Tibial nerve (tissue), 4 donors: Measurements from ENCODE around the gene EMX2. TPM values are rescaled to one million over a fixed set of nuclear protein-coding genes. Genes with fewer than 3 reads are reported as not detected.

Source experiments
- DNase-seq, 2 donors: peaks; one replicate each; pipeline ENCODE4 v3.0.0-alpha.2; 2019; ENCODE audit warnings: low spot score in 2 of 2
- H3K27ac ChIP-seq, 4 donors: fragments of 200-600 bp; sonication (generic) in 3 of 4; one replicate each; pipeline ENCODE4 v1.5.1; 2017 to 2019; ENCODE audit warnings: mild to moderate bottlenecking in 1 of 4
- H3K27me3 ChIP-seq, 2 donors: fragments of 200-600 bp; sonication (generic) in 1 of 2; one replicate each; pipeline versions ENCODE4 v1.5.1 to v1.6.0; 2017 to 2019
- H3K36me3 ChIP-seq, 3 donors: fragments of 200-600 bp; sonication (generic); one replicate each; pipeline ENCODE4 v1.5.1; 2018 to 2019
- H3K4me1 ChIP-seq, 4 donors: fragments of 200-600 bp; sonication (generic) in 3 of 4; one replicate each; pipeline ENCODE4 v1.5.1; 2017 to 2019
- H3K4me3 ChIP-seq, 4 donors: fragments of 200-600 bp; sonication (generic) in 3 of 4; one replicate each; pipeline ENCODE4 v1.5.1; 2017 to 2019; ENCODE audit warnings: mild to moderate bottlenecking in 1 of 4, moderate library complexity in 1 of 4
- H3K9me3 ChIP-seq, 4 donors: fragments of 200-600 bp; sonication (generic) in 3 of 4; one replicate each; pipeline ENCODE4 v1.5.1; 2017 to 2019
- EP300 ChIP-seq, 2 donors: sonication (generic); formaldehyde crosslinking; IDR thresholded peaks; one replicate each; pipeline ENCODE4 v1.6.1; 2017; ENCODE audit warnings: antibody characterized with exemption in 2 of 2, mild to moderate bottlenecking in 1 of 2
- POLR2A ChIP-seq, 2 donors: fragments of 450-650 bp; IDR thresholded peaks; one replicate each; pipeline ENCODE4 v1.6.1; 2017; ENCODE audit warnings: antibody characterized with exemption in 2 of 2, mild to moderate bottlenecking in 2 of 2, moderate library complexity in 2 of 2
- WGBS, 2 donors: methylation state at CpG; one replicate each; pipeline ENCODE4 v1.1.5; 2018; 5-methylcytosine and 5-hydroxymethylcytosine counted together
- total RNA-seq, 4 donors: library from RNA; depleted of rRNA; stranded (reverse); fragments of >200 nt; gene quantifications; one replicate each; pipeline ENCODE4 v1.1.0, GENCODE V29; 2016
- TF ChIP-seq, protein P1 (sequence below), 5 experiments: fragments of 200-600 bp in 3 of 5; fragments of 450-650 bp in 2 of 5; sonication (generic) in 3 of 5; IDR thresholded peaks; one replicate each; pipeline ENCODE4 v1.5.1; 2016 to 2019; ENCODE audit warnings: antibody characterized with exemption in 5 of 5, mild to moderate bottlenecking in 3 of 5, moderate library complexity in 2 of 5

EMX2 gene
- total RNA-seq, 4 donors from 2014 or later = 0.44 to 2.3 (median 1.1) TPM

DNA sequence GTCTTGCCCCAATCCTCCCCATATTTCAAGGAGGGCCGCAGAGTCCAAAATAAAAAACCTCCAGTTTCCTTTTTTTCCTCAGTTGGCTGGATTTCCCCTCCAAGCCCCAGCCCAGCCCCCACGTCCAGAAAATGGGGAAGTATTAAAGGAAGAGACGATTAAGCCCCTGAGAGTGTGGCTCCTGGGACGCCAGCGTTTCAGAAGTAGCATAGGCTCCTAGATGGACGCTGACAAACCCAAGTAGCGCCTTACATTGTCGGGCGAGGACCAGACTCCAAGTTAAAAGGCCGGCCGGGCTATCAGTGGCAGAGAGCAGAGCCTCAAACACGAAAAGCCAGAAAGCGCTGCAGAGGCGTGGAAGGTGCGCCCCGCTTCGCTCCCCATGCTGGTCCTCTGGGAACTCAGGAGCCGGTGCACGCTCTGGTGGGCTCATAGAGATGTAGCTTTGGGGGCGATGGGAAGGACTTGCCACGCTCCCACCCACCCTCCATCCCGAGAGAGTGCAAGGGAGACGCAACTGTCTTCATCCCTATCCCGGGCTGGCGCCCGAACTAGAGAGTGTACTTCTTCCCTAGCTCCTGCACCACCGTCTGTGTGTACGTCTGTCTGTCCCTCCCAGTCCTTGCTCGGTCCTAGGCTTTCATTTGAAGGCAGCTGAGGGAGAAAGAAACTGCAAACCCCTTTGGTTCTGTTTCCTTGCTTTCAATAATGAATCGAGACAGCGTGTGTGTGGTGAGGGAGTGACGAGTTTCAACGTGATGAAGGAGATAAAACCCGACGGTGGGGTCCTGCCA, 6.3 kb upstream of the EMX2 start:
- Histone ChIP-seq H3K27me3 (peaks cover 0 to 100% of the 10 kb centered on the region in 2 donors), H3K27ac (no peak overlapping the region), H3K4me3 (no peak overlapping the region), H3K9me3 (no peaks in the 10 kb centered on the region), H3K36me3 (no peaks in the 10 kb centered on the region), H3K4me1 (peaks cover 0 to 59% (median 15%) of the 10 kb centered on the region in 4 donors)
- TF ChIP-seq EP300 (IDR thresholded peaks at IDR 0.05) = no peak
- TF ChIP-seq, protein P1, sequence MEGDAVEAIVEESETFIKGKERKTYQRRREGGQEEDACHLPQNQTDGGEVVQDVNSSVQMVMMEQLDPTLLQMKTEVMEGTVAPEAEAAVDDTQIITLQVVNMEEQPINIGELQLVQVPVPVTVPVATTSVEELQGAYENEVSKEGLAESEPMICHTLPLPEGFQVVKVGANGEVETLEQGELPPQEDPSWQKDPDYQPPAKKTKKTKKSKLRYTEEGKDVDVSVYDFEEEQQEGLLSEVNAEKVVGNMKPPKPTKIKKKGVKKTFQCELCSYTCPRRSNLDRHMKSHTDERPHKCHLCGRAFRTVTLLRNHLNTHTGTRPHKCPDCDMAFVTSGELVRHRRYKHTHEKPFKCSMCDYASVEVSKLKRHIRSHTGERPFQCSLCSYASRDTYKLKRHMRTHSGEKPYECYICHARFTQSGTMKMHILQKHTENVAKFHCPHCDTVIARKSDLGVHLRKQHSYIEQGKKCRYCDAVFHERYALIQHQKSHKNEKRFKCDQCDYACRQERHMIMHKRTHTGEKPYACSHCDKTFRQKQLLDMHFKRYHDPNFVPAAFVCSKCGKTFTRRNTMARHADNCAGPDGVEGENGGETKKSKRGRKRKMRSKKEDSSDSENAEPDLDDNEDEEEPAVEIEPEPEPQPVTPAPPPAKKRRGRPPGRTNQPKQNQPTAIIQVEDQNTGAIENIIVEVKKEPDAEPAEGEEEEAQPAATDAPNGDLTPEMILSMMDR (IDR thresholded peaks at IDR 0.05) = no peak
- TF ChIP-seq POLR2A (IDR thresholded peaks at IDR 0.05) = no peak
- 12 to 16% methylated on average over 35 of the region's 35 CpGs for WGBS, 2 donors
- no peak for DNase-seq

DNA sequence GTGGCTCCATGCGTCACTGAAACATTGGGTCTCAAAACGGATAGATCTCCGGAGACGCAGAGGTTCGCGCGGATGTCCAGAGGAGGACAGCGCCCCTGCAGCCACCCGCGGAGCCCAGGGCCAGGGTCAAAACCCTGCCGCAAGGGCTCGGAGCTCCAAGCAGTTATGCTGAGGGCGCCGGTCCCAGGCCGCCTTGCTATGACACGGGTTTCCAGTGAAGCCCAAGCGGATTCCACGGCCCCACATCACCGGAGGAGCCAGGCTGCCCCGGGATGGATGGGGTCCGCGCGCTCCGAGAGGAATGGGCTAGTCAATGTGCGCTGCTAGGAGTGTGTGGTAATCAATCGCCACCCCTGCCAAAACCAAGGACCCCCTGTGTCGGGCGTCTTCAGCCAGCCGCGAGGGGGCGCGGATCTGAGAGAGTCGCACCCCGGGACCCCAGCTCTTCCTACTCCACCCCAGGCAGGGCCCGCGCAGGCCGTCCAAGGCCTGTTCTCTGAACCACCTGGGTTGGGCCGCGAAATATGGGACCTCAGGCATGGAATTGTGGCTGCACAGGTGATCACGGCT, 5.6 kb upstream of the EMX2 start:
- H3K36me3 ChIP-seq = no peaks in the 10 kb centered on the region
- 6 to 15% methylated on average over 26 to 40 of the region's 40 CpGs for WGBS, 2 donors
- peaks cover 0 to 100% of the 10 kb centered on the region in 2 donors for H3K27me3 ChIP-seq
- TF ChIP-seq EP300 (IDR thresholded peaks at IDR 0.05) = no peak
- no peak for DNase-seq
- H3K4me3 ChIP-seq = no peak overlapping the region
- no peak overlapping the region for H3K27ac ChIP-seq
- no peaks in the 10 kb centered on the region for H3K9me3 ChIP-seq
- peaks cover 0 to 65% (median 17%) of the 10 kb centered on the region in 4 donors for H3K4me1 ChIP-seq

DNA sequence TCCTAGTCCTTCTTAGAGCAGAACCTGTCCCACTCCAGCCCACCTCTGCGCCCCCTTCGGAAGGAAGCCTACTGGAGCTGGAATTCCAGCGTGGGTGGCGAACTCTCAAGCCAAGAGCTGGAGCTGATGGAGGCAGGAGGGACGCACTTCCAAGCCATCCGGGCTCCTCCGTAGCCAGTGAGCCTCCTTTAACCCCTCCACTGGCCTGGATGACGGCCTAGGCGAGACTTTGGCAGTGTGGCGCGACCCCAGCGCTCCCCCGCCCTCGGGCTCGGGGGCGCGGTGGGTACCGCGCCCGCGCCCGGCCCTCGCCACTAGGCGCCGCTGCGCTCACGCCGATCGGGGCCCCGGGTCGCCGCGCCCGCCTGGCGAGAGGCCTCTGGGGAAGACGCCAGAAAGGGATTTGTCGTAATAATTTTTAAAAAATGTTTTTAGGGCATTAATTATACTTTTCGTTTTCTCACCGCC, 5.1 kb upstream of the EMX2 start:
- H3K9me3 ChIP-seq = no peaks in the 10 kb centered on the region
- no peak for TF ChIP-seq POLR2A (IDR thresholded peaks at IDR 0.05)
- TF ChIP-seq, protein P1 (IDR thresholded peaks at IDR 0.05) = peak; percentile 37 to 79 (median 65)
- no peak for TF ChIP-seq EP300 (IDR thresholded peaks at IDR 0.05)
- H3K27ac ChIP-seq = no peak overlapping the region
- DNase-seq = no peak
- H3K27me3 ChIP-seq = peaks cover 0 to 100% of the 10 kb centered on the region in 2 donors
- H3K4me3 ChIP-seq = peak overlapping the region in 1 of 4 donors; percentile 16
- H3K36me3 ChIP-seq = no peaks in the 10 kb centered on the region
- peaks cover 0 to 69% (median 19%) of the 10 kb centered on the region in 4 donors for H3K4me1 ChIP-seq
- WGBS, 2 donors = 3 to 5% methylated on average over 32 to 35 of the region's 39 CpGs

DNA sequence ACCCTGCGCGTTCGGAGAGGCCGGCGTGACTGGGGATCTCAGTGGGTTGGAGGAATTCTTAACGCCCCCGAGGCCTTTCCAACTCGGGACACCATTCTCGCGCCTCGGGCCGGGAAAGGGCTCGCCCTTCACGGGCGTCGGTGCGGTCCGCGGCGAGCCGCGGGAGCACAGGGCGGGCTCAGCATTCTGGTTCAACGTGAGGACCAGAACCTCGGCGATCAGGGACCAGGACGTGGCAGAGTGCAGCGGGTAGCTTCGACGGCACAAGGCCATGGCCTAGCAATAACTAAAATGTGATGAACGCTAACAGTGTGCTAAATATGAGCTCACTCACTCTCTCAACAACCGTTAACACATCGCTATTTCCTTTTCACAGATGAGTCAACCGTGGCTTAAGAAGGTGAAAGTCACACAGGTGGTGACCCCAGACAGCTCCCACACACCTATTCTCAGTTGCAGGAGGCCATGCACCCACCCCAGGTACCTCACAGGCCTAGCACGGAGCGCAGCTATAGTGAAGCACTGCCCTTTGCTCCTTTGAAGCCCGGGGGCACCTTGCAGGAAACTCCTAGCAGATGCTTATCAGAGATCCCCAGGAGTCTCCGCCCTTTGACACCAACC, 4.5 kb upstream of the EMX2 start:
- H3K9me3 ChIP-seq = no peaks in the 10 kb centered on the region
- H3K4me1 ChIP-seq = peaks cover 0 to 68% (median 20%) of the 10 kb centered on the region in 4 donors
- H3K27me3 ChIP-seq = peaks cover 0 to 100% of the 10 kb centered on the region in 2 donors
- TF ChIP-seq POLR2A (IDR thresholded peaks at IDR 0.05) (no peak), EP300 (IDR thresholded peaks at IDR 0.05) (no peak)
- TF ChIP-seq, protein P1 (IDR thresholded peaks at IDR 0.05) = no peak
- DNase-seq = no peak
- no peaks in the 10 kb centered on the region for H3K36me3 ChIP-seq
- no peak overlapping the region for H3K27ac ChIP-seq
- 17 to 22% methylated on average over 38 of the region's 38 CpGs for WGBS, 2 donors
- H3K4me3 ChIP-seq = peak overlapping the region in 1 of 4 donors; percentile 16

DNA sequence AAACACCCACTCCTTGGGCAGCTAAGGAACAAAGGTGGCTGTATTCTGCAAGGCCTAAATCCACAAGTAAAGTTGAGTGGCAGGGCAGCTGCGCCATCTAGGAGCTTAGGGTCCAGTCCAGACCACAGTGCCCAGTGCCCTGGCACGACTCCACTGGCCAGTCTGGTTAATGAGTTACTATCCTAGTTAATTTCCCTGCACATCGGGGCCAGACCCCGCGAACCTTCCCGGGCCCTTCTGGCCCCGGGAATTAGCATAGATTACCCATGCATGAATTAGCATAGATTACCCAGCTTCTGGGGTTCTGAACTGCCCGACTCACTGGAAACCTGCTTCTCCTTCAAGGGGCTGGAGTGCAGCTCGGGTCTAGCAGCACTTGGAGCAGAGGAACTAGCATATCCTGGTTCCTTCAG, 3.2 kb upstream of the EMX2 start:
- H3K36me3 ChIP-seq = no peaks in the 10 kb centered on the region
- 35 to 53% methylated on average over 9 of the region's 9 CpGs for WGBS, 2 donors
- no peak overlapping the region for H3K27ac ChIP-seq
- TF ChIP-seq EP300 (IDR thresholded peaks at IDR 0.05) = no peak
- TF ChIP-seq, protein P1 (IDR thresholded peaks at IDR 0.05) = no peak
- TF ChIP-seq POLR2A (IDR thresholded peaks at IDR 0.05) = no peak
- H3K27me3 ChIP-seq = peaks cover 0 to 100% of the 10 kb centered on the region in 2 donors
- H3K4me3 ChIP-seq = no peak overlapping the region
- no peak for DNase-seq
- peaks cover 0 to 70% (median 30%) of the 10 kb centered on the region in 4 donors for H3K4me1 ChIP-seq
- H3K9me3 ChIP-seq = no peaks in the 10 kb centered on the region
